C4-2B (cell line): ENCODE measurements around the gene FNDC3B.
A peak's percentile ranks its signal among the peaks of the same experiment; 100 is the strongest.

Experiments
- H3K27ac ChIP-seq: fragments of 450-650 bp; 2 replicates; pipeline ENCODE4 v1.5.1; 2017
- ZFX ChIP-seq: fragments of 450-650 bp; IDR thresholded peaks from 2 replicates; pipeline ENCODE4 v1.6.1; 2017
- TF ChIP-seq, protein P1 (sequence below): fragments of 450-650 bp; conservative IDR thresholded peaks from 2 replicates; pipeline ENCODE4 v1.5.1; 2017; ENCODE audit warnings: mild to moderate bottlenecking

The FNDC3B gene

GRCh38 chr3:172285844-172286243 lies 246.5 kb downstream of the FNDC3B start:
- no peak overlapping the region for H3K27ac ChIP-seq
- no peak for TF ChIP-seq ZFX
- TF ChIP-seq, protein P1, sequence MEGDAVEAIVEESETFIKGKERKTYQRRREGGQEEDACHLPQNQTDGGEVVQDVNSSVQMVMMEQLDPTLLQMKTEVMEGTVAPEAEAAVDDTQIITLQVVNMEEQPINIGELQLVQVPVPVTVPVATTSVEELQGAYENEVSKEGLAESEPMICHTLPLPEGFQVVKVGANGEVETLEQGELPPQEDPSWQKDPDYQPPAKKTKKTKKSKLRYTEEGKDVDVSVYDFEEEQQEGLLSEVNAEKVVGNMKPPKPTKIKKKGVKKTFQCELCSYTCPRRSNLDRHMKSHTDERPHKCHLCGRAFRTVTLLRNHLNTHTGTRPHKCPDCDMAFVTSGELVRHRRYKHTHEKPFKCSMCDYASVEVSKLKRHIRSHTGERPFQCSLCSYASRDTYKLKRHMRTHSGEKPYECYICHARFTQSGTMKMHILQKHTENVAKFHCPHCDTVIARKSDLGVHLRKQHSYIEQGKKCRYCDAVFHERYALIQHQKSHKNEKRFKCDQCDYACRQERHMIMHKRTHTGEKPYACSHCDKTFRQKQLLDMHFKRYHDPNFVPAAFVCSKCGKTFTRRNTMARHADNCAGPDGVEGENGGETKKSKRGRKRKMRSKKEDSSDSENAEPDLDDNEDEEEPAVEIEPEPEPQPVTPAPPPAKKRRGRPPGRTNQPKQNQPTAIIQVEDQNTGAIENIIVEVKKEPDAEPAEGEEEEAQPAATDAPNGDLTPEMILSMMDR: no peak

DNA sequence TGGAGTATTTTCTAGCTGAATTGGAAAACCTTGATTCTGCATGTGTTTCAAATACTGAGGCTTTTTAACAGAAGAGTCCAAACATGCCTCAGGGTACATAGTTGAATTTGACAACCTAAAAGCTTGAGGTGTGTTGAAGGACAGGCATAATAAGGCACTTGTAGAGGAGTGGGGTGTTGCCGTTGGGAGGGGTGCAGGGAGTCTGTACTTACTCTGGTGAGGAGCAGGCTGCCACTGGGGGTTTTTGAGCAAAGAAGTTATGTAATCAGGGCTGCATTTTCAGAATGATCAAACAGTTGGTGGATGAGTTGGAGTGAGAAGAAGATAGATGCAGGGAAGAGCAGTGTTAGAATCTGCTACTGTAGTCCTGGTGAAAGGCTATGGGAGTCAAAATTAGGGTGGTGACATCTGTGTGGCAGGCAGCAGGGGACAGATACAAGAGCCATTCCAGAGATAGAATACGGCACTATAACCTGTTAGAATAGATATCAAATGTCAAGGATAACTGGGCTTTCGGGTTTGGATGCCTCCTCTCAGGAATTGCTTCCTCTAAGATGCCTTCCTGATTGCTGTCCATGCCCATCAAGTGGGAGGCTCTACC lies 247.3 kb downstream of the FNDC3B start:
- TF ChIP-seq, protein P1: no peak
- TF ChIP-seq ZFX: no peak
- no peak overlapping the region for H3K27ac ChIP-seq

DNA sequence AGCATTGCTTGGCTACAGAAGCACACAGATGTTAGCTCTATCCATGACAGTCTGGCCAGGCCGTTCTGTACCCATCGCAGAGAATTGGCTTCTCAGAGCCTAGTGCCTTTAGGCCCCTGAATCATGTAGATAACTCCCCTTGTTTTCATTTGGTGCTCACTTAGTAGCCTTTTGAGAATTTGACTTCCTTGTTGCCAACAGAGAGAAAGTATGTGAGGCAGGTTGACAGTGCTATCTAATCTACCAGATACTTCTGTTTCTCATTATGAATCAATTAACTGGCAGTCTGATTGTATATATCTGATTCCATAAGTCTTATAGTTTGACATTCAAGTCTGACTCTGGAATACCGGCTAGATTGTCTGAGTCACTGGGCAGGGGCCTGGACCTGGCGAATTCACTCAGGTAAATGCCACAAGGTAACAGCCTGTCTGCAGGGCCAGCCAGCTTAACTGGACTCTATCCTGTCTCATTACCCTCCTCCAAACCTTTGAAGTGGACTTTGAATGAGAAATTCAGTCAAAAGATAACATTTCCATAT lies 248.6 kb downstream of the FNDC3B start:
- no peak for TF ChIP-seq ZFX
- TF ChIP-seq, protein P1: no peak
- H3K27ac ChIP-seq: no peak overlapping the region

GRCh38 chr3:172288651-172289050 lies 249.3 kb downstream of the FNDC3B start:
- TF ChIP-seq, protein P1: no peak
- no peak for TF ChIP-seq ZFX
- no peak overlapping the region for H3K27ac ChIP-seq

DNA sequence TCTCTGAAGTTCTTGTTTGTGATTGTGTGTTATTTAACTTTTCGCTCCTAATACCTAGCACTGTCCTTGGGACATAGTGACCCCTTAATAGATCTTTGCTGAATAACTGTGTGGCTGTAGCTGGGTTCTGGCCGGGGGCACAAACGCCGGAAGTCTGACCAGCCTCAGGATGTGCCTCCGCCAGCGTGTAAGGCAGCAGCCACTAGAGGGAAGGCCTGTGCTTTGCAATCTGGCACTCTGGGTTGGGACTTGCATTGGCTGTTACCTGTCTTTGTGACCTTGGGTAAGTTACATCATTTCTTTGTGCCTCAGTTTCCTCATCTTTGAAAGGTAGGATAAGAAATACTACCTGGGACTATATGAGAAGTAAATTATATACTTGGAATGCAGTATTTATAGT lies 250.2 kb downstream of the FNDC3B start:
- TF ChIP-seq, protein P1: peak; percentile 48
- TF ChIP-seq ZFX: no peak
- no peak overlapping the region for H3K27ac ChIP-seq

DNA sequence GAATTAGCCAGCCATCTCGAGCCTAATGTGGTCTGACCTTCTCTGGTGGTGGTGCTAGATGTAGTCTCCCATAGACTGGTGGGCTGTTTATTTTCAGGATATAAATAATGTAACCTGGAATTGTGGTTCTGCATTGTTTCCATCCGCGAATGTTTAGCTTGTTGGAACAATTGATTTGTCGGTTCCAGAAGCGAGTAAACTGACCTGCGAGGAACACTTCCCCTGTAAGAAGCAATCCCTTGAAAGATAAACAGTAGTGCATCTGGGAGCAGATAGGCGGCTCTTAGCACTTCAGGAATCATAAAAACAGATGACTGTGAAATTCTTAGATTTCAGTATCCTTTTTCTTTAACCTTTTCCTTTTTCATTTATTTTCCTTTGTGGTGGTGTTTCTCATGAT lies 251.1 kb downstream of the FNDC3B start:
- TF ChIP-seq, protein P1: no peak
- no peak for TF ChIP-seq ZFX

GRCh38 chr3:172291650-172292049 lies 252.3 kb downstream of the FNDC3B start:
- no peak overlapping the region for H3K27ac ChIP-seq
- TF ChIP-seq ZFX: no peak
- TF ChIP-seq, protein P1: no peak

More for the DNA sequence above, 251.1 kb downstream of the FNDC3B start:
- no peak overlapping the region for H3K27ac ChIP-seq
